Natural killer cell (primary cell): Measurements from ENCODE around the gene LCLAT1. TPM values are rescaled to one million over a fixed set of nuclear protein-coding genes. Genes with fewer than 3 reads are reported as not detected.
A peak's percentile ranks its signal among the peaks of the same experiment; 100 is the strongest.

ENCODE experiments used
- ATAC-seq, 3 donors: fragments of 150-1000 bp in 2 of 3; fragments of 200-7000 bp in 1 of 3; cut with Tn5 transposase; 1 replicate in 1 of 3; 2 replicates in 2 of 3; pipeline ENCODE4 v1.10.0; 2021; ENCODE audit warnings: mild to moderate bottlenecking in 2 of 3, moderate library complexity in 2 of 3
- DNase-seq, 2 donors: peaks; one replicate each; pipeline versions ENCODE4 v3.0.0 to v3.0.0-alpha.2; 2013 to 2021; ENCODE audit warnings: mixed read lengths in 1 of 2
- H3K27ac ChIP-seq: one replicate; pipeline ENCODE4 v1.5.1; 2013; ENCODE audit warnings: mild to moderate bottlenecking, low read length
- H3K27me3 ChIP-seq: one replicate; pipeline ENCODE4 v1.6.1; 2013; ENCODE audit warnings: low read length; ENCODE audit not compliant: control insufficient read depth, insufficient read depth
- H3K36me3 ChIP-seq: one replicate; pipeline ENCODE4 v1.6.1; 2013; ENCODE audit warnings: low read length; ENCODE audit not compliant: control insufficient read depth, insufficient read depth
- H3K4me1 ChIP-seq: one replicate; pipeline ENCODE4 v1.6.1; 2013; ENCODE audit warnings: low read length; ENCODE audit not compliant: control insufficient read depth, insufficient read depth
- H3K4me3 ChIP-seq: one replicate; pipeline ENCODE4 v1.5.1; 2013; ENCODE audit warnings: low read length
- H3K9me3 ChIP-seq: one replicate; pipeline ENCODE4 v1.6.1; 2013; ENCODE audit warnings: low read length; ENCODE audit not compliant: control insufficient read depth, insufficient read depth
- H3K27ac Mint-ChIP-seq, 2 donors: one replicate each; pipeline ENCODE4 v1.8.0; 2022; ENCODE audit warnings: mild to moderate bottlenecking in 2 of 2, mixed read lengths in 2 of 2, moderate library complexity in 1 of 2
- H3K27me3 Mint-ChIP-seq, 2 donors: one replicate each; pipeline ENCODE4 v1.8.0; 2022; ENCODE audit warnings: low read depth in 2 of 2, mixed read lengths in 2 of 2
- H3K36me3 Mint-ChIP-seq: one replicate; pipeline ENCODE4 v1.8.0; 2022; ENCODE audit warnings: mixed read lengths
- H3K4me1 Mint-ChIP-seq, 2 donors: one replicate each; pipeline ENCODE4 v1.8.0; 2022; ENCODE audit warnings: mixed read lengths in 2 of 2
- H3K4me3 Mint-ChIP-seq: one replicate; pipeline ENCODE4 v1.8.0; 2022; ENCODE audit warnings: mild to moderate bottlenecking, moderate library complexity, mixed read lengths
- H3K9me3 Mint-ChIP-seq, 2 donors: one replicate each; pipeline ENCODE4 v1.8.0; 2022; ENCODE audit warnings: mixed read lengths in 2 of 2
- CTCF ChIP-seq: fragments of 200-600 bp; IDR thresholded peaks from one replicate; pipeline ENCODE4 v1.8.0; 2022; ENCODE audit warnings: antibody characterized with exemption
- WGBS: methylation state at CpG from one replicate; pipeline ENCODE4 v1.1.7; 2013; ENCODE audit warnings: missing lambda C conversion rate; ENCODE audit not compliant: insufficient coverage; 5-methylcytosine and 5-hydroxymethylcytosine counted together
- intact Hi-C: fragments of 100-400 bp; cut with micrococcal nuclease; formaldehyde crosslinking; loops from one replicate; pipeline ENCODE4 v1.14.2; 2022
- total RNA-seq, 4 donors: library from RNA; stranded (reverse); fragments of 120-200 nt in 1 of 4; gene quantifications; one replicate each; pipeline versions ENCODE4 v1.2.3 to v1.2.4, GENCODE V29; 2013 to 2022

The LCLAT1 gene
- total RNA-seq, 3 donors from 2014 or later (not counting 1 experiment from before 2014, with no cell fraction given): 13.0 to 16.2 (median 14.2) TPM

GRCh38 chr2:30456579-30456978, 9.5 kb downstream of the LCLAT1 start:
- Histone ChIP-seq H3K4me3 (no peak overlapping the region), H3K9me3 (no peaks in the 10 kb centered on the region), H3K4me1 (no peaks in the 10 kb centered on the region), H3K36me3 (no peaks in the 10 kb centered on the region), H3K27ac (no peak overlapping the region), H3K27me3 (no peaks in the 10 kb centered on the region)
- ATAC-seq (no peak), DNase-seq (no peak)
- TF ChIP-seq CTCF: no peak
- no peak overlapping the region for H3K4me3 Mint-ChIP-seq
- no peaks in the 10 kb centered on the region for H3K9me3 Mint-ChIP-seq
- intact Hi-C loops: no loop called here
- H3K27ac Mint-ChIP-seq: peak overlapping the region in 1 of 2 donors; percentile 11
- no peaks in the 10 kb centered on the region for H3K36me3 Mint-ChIP-seq
- peaks cover 10 to 30% of the 10 kb centered on the region in 2 donors for H3K4me1 Mint-ChIP-seq
- WGBS: 95% methylated on average over 1 of the region's 2 CpGs
- H3K27me3 Mint-ChIP-seq: no peaks in the 10 kb centered on the region

- Histone ChIP-seq H3K27ac (no peak overlapping the region), H3K9me3 (no peaks in the 10 kb centered on the region), H3K36me3 (no peaks in the 10 kb centered on the region), H3K4me1 (no peaks in the 10 kb centered on the region), H3K4me3 (no peak overlapping the region), H3K27me3 (no peaks in the 10 kb centered on the region)
- no peaks in the 10 kb centered on the region for H3K27me3 Mint-ChIP-seq
- ATAC-seq: no peak
- H3K4me3 Mint-ChIP-seq: no peak overlapping the region
- H3K4me1 Mint-ChIP-seq: peaks cover 10 to 30% of the 10 kb centered on the region in 2 donors
- no peak overlapping the region for H3K27ac Mint-ChIP-seq
- H3K9me3 Mint-ChIP-seq: no peaks in the 10 kb centered on the region
- TF ChIP-seq CTCF: no peak
- intact Hi-C loops: no loop called here
- H3K36me3 Mint-ChIP-seq: no peaks in the 10 kb centered on the region
- DNase-seq: no peak
These were observed 10.2 kb downstream of the LCLAT1 start for GRCh38 chr2:30457296-30457695.

GRCh38 chr2:30459140-30459539, 12.1 kb downstream of the LCLAT1 start:
- no peak for DNase-seq
- Mint-ChIP-seq H3K9me3 (no peaks in the 10 kb centered on the region), H3K27ac (peak overlapping the region in 1 of 2 donors; percentile 30), H3K4me1 (peaks cover 10 to 30% of the 10 kb centered on the region in 2 donors), H3K27me3 (no peaks in the 10 kb centered on the region), H3K36me3 (no peaks in the 10 kb centered on the region), H3K4me3 (no peak overlapping the region)
- no peaks in the 10 kb centered on the region for H3K27me3 ChIP-seq
- no peak overlapping the region for H3K27ac ChIP-seq
- TF ChIP-seq CTCF: no peak
- H3K4me3 ChIP-seq: no peak overlapping the region
- H3K36me3 ChIP-seq: no peaks in the 10 kb centered on the region
- 45% methylated on average over 2 of the region's 2 CpGs for WGBS
- H3K9me3 ChIP-seq: no peaks in the 10 kb centered on the region
- intact Hi-C loops: no loop called here
- no peaks in the 10 kb centered on the region for H3K4me1 ChIP-seq
- no peak for ATAC-seq

- Mint-ChIP-seq H3K4me1 (peaks cover 10 to 29% of the 10 kb centered on the region in 2 donors), H3K4me3 (no peak overlapping the region), H3K9me3 (no peaks in the 10 kb centered on the region), H3K36me3 (no peaks in the 10 kb centered on the region), H3K27ac (no peak overlapping the region), H3K27me3 (no peaks in the 10 kb centered on the region)
- 84% methylated on average over 4 of the region's 4 CpGs for WGBS
- ATAC-seq: no peak
- intact Hi-C loops: no loop called here
- H3K36me3 ChIP-seq: no peaks in the 10 kb centered on the region
- H3K4me1 ChIP-seq: no peaks in the 10 kb centered on the region
- H3K27ac ChIP-seq: no peak overlapping the region
- no peaks in the 10 kb centered on the region for H3K9me3 ChIP-seq
- no peak for TF ChIP-seq CTCF
- DNase-seq: no peak
- no peaks in the 10 kb centered on the region for H3K27me3 ChIP-seq
- H3K4me3 ChIP-seq: no peak overlapping the region
These were observed 15.2 kb downstream of the LCLAT1 start for GRCh38 chr2:30462131-30462857.
